ENCODE data around the gene TAB3. TPM values are rescaled to one million over a fixed set of nuclear protein-coding genes. Genes with fewer than 3 reads are reported as not detected.

TAB3 gene
- total and polyA plus RNA-seq, 9 of the 15 experiments (the other 6 are each of a cell fraction or from before 2014, with no cell fraction given) = 2.4 to 31.1 (median 15.5) TPM

- no peak for TF ChIP-seq ATF6 (CRISPR knock-in tag; IDR thresholded peaks at IDR 0.05)
- peak; percentile 49 for TF ChIP-seq MBD2 (IDR thresholded peaks at IDR 0.05; ENCODE audit: borderline replicate concordance, low read depth)
- TF ChIP-seq FOXK1 (CRISPR knock-in tag; IDR thresholded peaks at IDR 0.05; ENCODE audit: borderline replicate concordance) = 0 out of 2 replicates have a peak, but pooled peaks have one; percentile 30
- no peak for TF ChIP-seq CBX8 (IDR thresholded peaks at IDR 0.05; ENCODE audit: borderline replicate concordance, extremely low read depth, low read depth, low read length, poor library complexity, severe bottlenecking)
- no peak for TF ChIP-seq ELK1 (CRISPR knock-in tag; IDR thresholded peaks at IDR 0.05)
- TF ChIP-seq SREBF2 (CRISPR knock-in tag; IDR thresholded peaks at IDR 0.05) = no peak
- no peak for TF ChIP-seq ESRRB (CRISPR knock-in tag; IDR thresholded peaks at IDR 0.05; ENCODE audit: borderline replicate concordance)
- no peak for TF ChIP-seq SRSF1 (IDR thresholded peaks at IDR 0.05; ENCODE audit: low read depth, low read length)
- no peak for TF ChIP-seq NBN (IDR thresholded peaks at IDR 0.05; ENCODE audit: low read depth)
- peak; percentile 89 for TF ChIP-seq HCFC1 (IDR thresholded peaks at IDR 0.05; ENCODE audit: low read depth, low read length)
- no peak for TF ChIP-seq CBFA2T3 (IDR thresholded peaks at IDR 0.05)
- no peak for TF ChIP-seq PHF21A (IDR thresholded peaks at IDR 0.05; ENCODE audit: borderline replicate concordance, low read depth)
- no peak for TF ChIP-seq TSC22D4 (tag; IDR thresholded peaks at IDR 0.05)
- no peak for TF ChIP-seq ZBTB26 (CRISPR knock-in tag; IDR thresholded peaks at IDR 0.05)
- TF ChIP-seq NR0B1 (IDR thresholded peaks at IDR 0.05; ENCODE audit: partially characterized antibody) = no peak
- TF ChIP-seq ARHGAP35 (IDR thresholded peaks at IDR 0.05; ENCODE audit: partially characterized antibody) = peak; percentile 89
- TF ChIP-seq USF1 (CRISPR knock-in tag; IDR thresholded peaks at IDR 0.05) = no peak
- no peak for TF ChIP-seq ZKSCAN8 (CRISPR knock-in tag; IDR thresholded peaks at IDR 0.05)
Observed at GRCh38 chrX:30889147-30890140, at the start of gene TAB3 (continued).
